ENCODE results near the gene EPX.

DNA sequence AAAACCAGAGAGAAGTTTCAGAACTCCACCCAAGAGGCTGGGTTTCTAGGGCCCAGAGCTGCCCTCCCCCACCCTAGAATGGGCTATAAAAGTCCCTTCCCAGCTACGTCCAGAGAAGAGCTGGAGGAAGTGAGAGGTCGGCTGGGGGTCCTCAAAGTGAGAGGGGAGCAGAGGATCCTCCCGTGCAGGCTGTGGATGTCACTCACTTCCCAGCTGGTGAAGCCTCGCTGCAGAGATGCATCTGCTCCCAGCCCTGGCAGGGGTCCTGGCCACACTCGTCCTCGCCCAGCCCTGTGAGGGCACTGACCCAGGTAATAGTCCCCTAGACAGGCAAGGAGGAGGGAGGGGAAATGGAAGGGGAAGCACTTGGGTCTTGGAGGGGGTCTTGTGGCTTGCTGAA is at the start of gene EPX:
- TF ChIP-seq, protein P1, sequence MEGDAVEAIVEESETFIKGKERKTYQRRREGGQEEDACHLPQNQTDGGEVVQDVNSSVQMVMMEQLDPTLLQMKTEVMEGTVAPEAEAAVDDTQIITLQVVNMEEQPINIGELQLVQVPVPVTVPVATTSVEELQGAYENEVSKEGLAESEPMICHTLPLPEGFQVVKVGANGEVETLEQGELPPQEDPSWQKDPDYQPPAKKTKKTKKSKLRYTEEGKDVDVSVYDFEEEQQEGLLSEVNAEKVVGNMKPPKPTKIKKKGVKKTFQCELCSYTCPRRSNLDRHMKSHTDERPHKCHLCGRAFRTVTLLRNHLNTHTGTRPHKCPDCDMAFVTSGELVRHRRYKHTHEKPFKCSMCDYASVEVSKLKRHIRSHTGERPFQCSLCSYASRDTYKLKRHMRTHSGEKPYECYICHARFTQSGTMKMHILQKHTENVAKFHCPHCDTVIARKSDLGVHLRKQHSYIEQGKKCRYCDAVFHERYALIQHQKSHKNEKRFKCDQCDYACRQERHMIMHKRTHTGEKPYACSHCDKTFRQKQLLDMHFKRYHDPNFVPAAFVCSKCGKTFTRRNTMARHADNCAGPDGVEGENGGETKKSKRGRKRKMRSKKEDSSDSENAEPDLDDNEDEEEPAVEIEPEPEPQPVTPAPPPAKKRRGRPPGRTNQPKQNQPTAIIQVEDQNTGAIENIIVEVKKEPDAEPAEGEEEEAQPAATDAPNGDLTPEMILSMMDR (IDR thresholded peaks at IDR 0.05): no peak
- no peak for TF ChIP-seq POLR2AphosphoS5 (IDR thresholded peaks at IDR 0.05)
- no peak for TF ChIP-seq POLR2A (IDR thresholded peaks at IDR 0.05)

All from gastroesophageal sphincter (tissue), 3 donors.